ENCODE data around the gene BBOX1.

GRCh38 chr11:27147916-27148315 lies 107.3 kb downstream of the BBOX1 start:
- no peak for TF ChIP-seq CTCF (IDR thresholded peaks at IDR 0.05)
- no peak for TF ChIP-seq ZFX (IDR thresholded peaks at IDR 0.05; ENCODE audit: borderline replicate concordance)
